BJ (cell line): ENCODE measurements around the gene IL1B. TPM values are rescaled to one million over a fixed set of nuclear protein-coding genes. Genes with fewer than 3 reads are reported as not detected.

Experiments used
- CTCF ChIA-PET: fragments of 350-600 bp; formaldehyde crosslinking; extraction: SDS; loops from one replicate; lab custom pipeline; 2021; ENCODE audit warnings: antibody characterized with exemption, inconsistent platforms; lab: Yijun Ruan, JAX
- POLR2A ChIA-PET: fragments of 300-600 bp; sonication (Branson Sonifier 250); formaldehyde crosslinking; extraction: SDS; loops from one replicate; lab custom pipeline; 2021; ENCODE audit warnings: antibody characterized with exemption; lab: Charles Lee
- DNase-seq: peaks from one replicate; pipeline ENCODE4 v3.0.0-alpha.2; 2011; ENCODE audit warnings: low read depth
- H3K27me3 ChIP-seq: 2 replicates; pipeline ENCODE4 v1.6.0; 2011; ENCODE audit warnings: low read length; ENCODE audit not compliant: control insufficient read depth, insufficient read depth
- H3K36me3 ChIP-seq: 2 replicates; pipeline ENCODE4 v1.5.1; 2011; ENCODE audit warnings: low read length; ENCODE audit not compliant: control insufficient read depth, insufficient read depth
- H3K4me3 ChIP-seq: 2 replicates; pipeline ENCODE4 v1.5.1; 2011; ENCODE audit warnings: low read depth, mild to moderate bottlenecking, control low read depth, low read length
- CTCF ChIP-seq: IDR thresholded peaks from 2 replicates; pipeline ENCODE4 v1.5.1; 2011; ENCODE audit warnings: low read depth, mild to moderate bottlenecking, control low read depth, inconsistent platforms, low read length, moderate library complexity; ENCODE audit not compliant: insufficient read depth
- polyA plus RNA-seq: library from polyadenylated mRNA; depleted of rRNA; stranded (reverse); fragments of >200 nt; gene quantifications from 2 replicates; pipeline ENCODE4 v1.2.3, GENCODE V29; 2011

The IL1B gene
- polyA plus RNA-seq, 1 experiment = 7.6 TPM

- no peak overlapping the region for H3K4me3 ChIP-seq
- CTCF ChIA-PET = no interaction called here
Measured at GRCh38 chr2:112796486-112796885, 40.1 kb downstream of the IL1B start.

GRCh38 chr2:112795774-112796173 is 40.8 kb downstream of the IL1B start:
- POLR2A ChIA-PET = no interaction called here
- CTCF ChIA-PET = interaction anchor here (1.5 kb wide), 1 partner anchor 19 kb away, joined by 3 read pairs; no protein-coding TSS in a partner anchor
- no peak for TF ChIP-seq CTCF
- Histone ChIP-seq H3K27me3 (no peaks in the 10 kb centered on the region), H3K36me3 (no peaks in the 10 kb centered on the region), H3K4me3 (no peak overlapping the region)
- no peak for DNase-seq

More at GRCh38 chr2:112796486-112796885, 40.1 kb downstream of the IL1B start:
- DNase-seq = no peak
- TF ChIP-seq CTCF = no peak
- Histone ChIP-seq H3K36me3 (no peaks in the 10 kb centered on the region), H3K27me3 (no peaks in the 10 kb centered on the region)
- POLR2A ChIA-PET = no interaction called here

- POLR2A ChIA-PET = no interaction called here
- Histone ChIP-seq H3K4me3 (no peak overlapping the region), H3K27me3 (no peaks in the 10 kb centered on the region), H3K36me3 (no peaks in the 10 kb centered on the region)
- TF ChIP-seq CTCF = no peak
- no peak for DNase-seq
- CTCF ChIA-PET = interaction anchor here (0.8 to 1.5 kb wide), 2 partner anchors 20 to 146 kb away, joined by 3 read pairs; no protein-coding TSS in a partner anchor
Measured at GRCh38 chr2:112794841-112795240, 41.7 kb downstream of the IL1B start.

GRCh38 chr2:112794131-112794733 is 42.3 kb downstream of the IL1B start:
- CTCF ChIA-PET = interaction anchor here (0.8 kb wide), 1 partner anchor 146 kb away, joined by 3 read pairs; no protein-coding TSS in a partner anchor
- POLR2A ChIA-PET = no interaction called here
- no peaks in the 10 kb centered on the region for H3K36me3 ChIP-seq
- no peak for TF ChIP-seq CTCF
- DNase-seq = peak; percentile 90
- H3K4me3 ChIP-seq = no peak overlapping the region
- H3K27me3 ChIP-seq = no peaks in the 10 kb centered on the region

- no peak overlapping the region for H3K4me3 ChIP-seq
- ChIA-PET CTCF (no interaction called here), POLR2A (no interaction called here)
- H3K36me3 ChIP-seq = no peaks in the 10 kb centered on the region
- DNase-seq = no peak
- TF ChIP-seq CTCF = no peak
- H3K27me3 ChIP-seq = no peaks in the 10 kb centered on the region
Measured at GRCh38 chr2:112793449-112793978, 43.1 kb downstream of the IL1B start.
